Measurements from ENCODE around the gene AEN. TPM values are rescaled to one million over a fixed set of nuclear protein-coding genes. Genes with fewer than 3 reads are reported as not detected.

The AEN gene
- total and polyA plus RNA-seq, 2 experiments from 2014 or later, result 22.3 to 35.9 TPM

DNA sequence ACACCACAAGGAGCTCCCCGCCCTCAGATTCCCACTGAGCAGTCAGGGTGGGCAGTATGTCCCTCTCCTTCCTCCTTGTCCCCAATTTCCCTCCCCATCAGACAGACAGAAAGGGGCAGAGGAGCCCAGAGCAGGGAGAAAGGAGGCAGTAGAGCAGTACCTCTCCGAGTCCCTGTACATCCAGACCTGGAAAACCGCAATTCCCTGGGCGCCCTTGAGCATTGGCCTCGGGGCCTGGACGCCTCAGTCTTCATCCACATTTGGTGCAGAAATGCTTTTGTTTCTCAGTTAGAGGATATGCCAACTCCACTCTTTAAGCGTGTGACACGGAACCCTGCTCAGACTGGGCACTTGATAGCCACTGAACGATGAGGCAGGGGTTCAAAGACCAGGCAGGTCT, 23.6 kb downstream of the AEN start:
- Histone ChIP-seq H3K9ac (no peak overlapping the region), H3K4me3 (no peak overlapping the region), H3K27me3 (replicated peaks; ENCODE audit: insufficient read depth) (no peaks in the 10 kb centered on the region), H3K79me2 (ENCODE audit: insufficient read depth) (no peaks in the 10 kb centered on the region), H2AFZ (no peak overlapping the region), H3K4me2 (ENCODE audit: unreplicated experiment) (no peak overlapping the region), H3K4me1 (ENCODE audit: insufficient read depth) (peaks cover 8% of the 10 kb centered on the region; the same call in 1 of the 2 replicates), H3K36me3 (ENCODE audit: low read depth) (no peaks in the 10 kb centered on the region), H3F3A (ENCODE audit: insufficient read depth) (no peaks in the 10 kb centered on the region), H3K9me2 (ENCODE audit: insufficient read depth) (no peaks in the 10 kb centered on the region), H4K20me1 (ENCODE audit: insufficient read depth) (no peaks in the 10 kb centered on the region), H3K9me3 (ENCODE audit: low read depth) (no peaks in the 10 kb centered on the region), H3K27ac (no peak overlapping the region)
- in situ Hi-C loops (cut with MboI), result no loop called here
- DNase-seq, result no peak
- 89 to 93% methylated on average over 9 of the region's 9 CpGs for WGBS, 2 experiments (ENCODE audit: low coverage in 1 of 2, low lambda C conversion rate in 2 of 2, missing lambda C conversion rate in 2 of 2)
- TF ChIP-seq EZH2phosphoT487 (IDR thresholded peaks at IDR 0.05; ENCODE audit: insufficient read depth, low read depth) (no peak), EZH2 (IDR thresholded peaks at IDR 0.05; ENCODE audit: insufficient read depth, poor library complexity, severe bottlenecking) (no peak)

GRCh38 chr15:88645171-88646087, 24.3 kb downstream of the AEN start:
- 91 to 94% methylated on average over 14 of the region's 14 CpGs for WGBS, 2 experiments (ENCODE audit: low coverage in 1 of 2, low lambda C conversion rate in 2 of 2, missing lambda C conversion rate in 2 of 2)
- H4K20me1 ChIP-seq (ENCODE audit: insufficient read depth), result no peaks in the 10 kb centered on the region
- no peaks in the 10 kb centered on the region for H3K9me3 ChIP-seq (ENCODE audit: low read depth)
- DNase-seq, result no peak
- no peak overlapping the region for H2AFZ ChIP-seq
- TF ChIP-seq EZH2phosphoT487 (IDR thresholded peaks at IDR 0.05; ENCODE audit: insufficient read depth, low read depth) (no peak), EZH2 (IDR thresholded peaks at IDR 0.05; ENCODE audit: insufficient read depth, poor library complexity, severe bottlenecking) (no peak)
- peaks cover 8% of the 10 kb centered on the region; the same call in 1 of the 2 replicates for H3K4me1 ChIP-seq (ENCODE audit: insufficient read depth)
- H3K36me3 ChIP-seq (ENCODE audit: low read depth), result no peaks in the 10 kb centered on the region
- no peak overlapping the region for H3K4me3 ChIP-seq
- no peaks in the 10 kb centered on the region for H3F3A ChIP-seq (ENCODE audit: insufficient read depth)
- H3K27ac ChIP-seq, result no peak overlapping the region
- H3K79me2 ChIP-seq (ENCODE audit: insufficient read depth), result no peaks in the 10 kb centered on the region
- H3K9ac ChIP-seq, result no peak overlapping the region
- H3K9me2 ChIP-seq (ENCODE audit: insufficient read depth), result no peaks in the 10 kb centered on the region
- H3K27me3 ChIP-seq (replicated peaks; ENCODE audit: insufficient read depth), result no peaks in the 10 kb centered on the region
- in situ Hi-C loops (cut with MboI), result no loop called here
- no peak overlapping the region for H3K4me2 ChIP-seq (ENCODE audit: unreplicated experiment)

GRCh38 chr15:88646088-88646405, 24.9 kb downstream of the AEN start:
- no peaks in the 10 kb centered on the region for H3K79me2 ChIP-seq (ENCODE audit: insufficient read depth)
- H3K4me2 ChIP-seq (ENCODE audit: unreplicated experiment), result no peak overlapping the region
- no peaks in the 10 kb centered on the region for H3K27me3 ChIP-seq (replicated peaks; ENCODE audit: insufficient read depth)
- no peaks in the 10 kb centered on the region for H3K9me2 ChIP-seq (ENCODE audit: insufficient read depth)
- TF ChIP-seq EZH2 (IDR thresholded peaks at IDR 0.05; ENCODE audit: insufficient read depth, poor library complexity, severe bottlenecking) (no peak), EZH2phosphoT487 (IDR thresholded peaks at IDR 0.05; ENCODE audit: insufficient read depth, low read depth) (no peak)
- no peak overlapping the region for H3K9ac ChIP-seq
- H4K20me1 ChIP-seq (ENCODE audit: insufficient read depth), result no peaks in the 10 kb centered on the region
- H3K4me1 ChIP-seq (ENCODE audit: insufficient read depth), result peaks cover 8% of the 10 kb centered on the region; the same call in 1 of the 2 replicates
- H3K36me3 ChIP-seq (ENCODE audit: low read depth), result no peaks in the 10 kb centered on the region
- in situ Hi-C loops (cut with MboI), result no loop called here
- H3K4me3 ChIP-seq, result no peak overlapping the region
- 50 to 66% methylated on average over 1 of the region's 1 CpG for WGBS, 2 experiments (ENCODE audit: low coverage in 1 of 2, low lambda C conversion rate in 2 of 2, missing lambda C conversion rate in 2 of 2)
- DNase-seq, result no peak
- no peak overlapping the region for H3K27ac ChIP-seq
- H3F3A ChIP-seq (ENCODE audit: insufficient read depth), result no peaks in the 10 kb centered on the region
- no peak overlapping the region for H2AFZ ChIP-seq
- no peaks in the 10 kb centered on the region for H3K9me3 ChIP-seq (ENCODE audit: low read depth)

- Histone ChIP-seq H2AFZ (no peak overlapping the region), H3K27ac (no peak overlapping the region), H3K36me3 (ENCODE audit: low read depth) (no peaks in the 10 kb centered on the region), H3K27me3 (replicated peaks; ENCODE audit: insufficient read depth) (no peaks in the 10 kb centered on the region), H3K4me3 (no peak overlapping the region), H3K4me2 (ENCODE audit: unreplicated experiment) (no peak overlapping the region), H4K20me1 (ENCODE audit: insufficient read depth) (no peaks in the 10 kb centered on the region), H3K4me1 (ENCODE audit: insufficient read depth) (peaks cover 8% of the 10 kb centered on the region; the same call in 1 of the 2 replicates), H3K79me2 (ENCODE audit: insufficient read depth) (no peaks in the 10 kb centered on the region), H3K9me2 (ENCODE audit: insufficient read depth) (no peaks in the 10 kb centered on the region), H3K9ac (no peak overlapping the region), H3K9me3 (ENCODE audit: low read depth) (no peaks in the 10 kb centered on the region), H3F3A (ENCODE audit: insufficient read depth) (no peaks in the 10 kb centered on the region)
- no peak for TF ChIP-seq EZH2 (IDR thresholded peaks at IDR 0.05; ENCODE audit: insufficient read depth, poor library complexity, severe bottlenecking)
- TF ChIP-seq EZH2phosphoT487 (IDR thresholded peaks at IDR 0.05; ENCODE audit: insufficient read depth, low read depth), result no peak
- WGBS, 2 experiments (ENCODE audit: low coverage in 1 of 2, low lambda C conversion rate in 2 of 2, missing lambda C conversion rate in 2 of 2), result 88 to 93% methylated on average over 5 of the region's 5 CpGs
- DNase-seq, result no peak
- in situ Hi-C loops (cut with MboI), result no loop called here
These were observed 25.8 kb downstream of the AEN start for GRCh38 chr15:88646951-88647350.

Data from GM23248 (cell line).